ENCODE data around the gene SIKE1.
"Not testable (repeated sequence)": the region's sequence is repeated elsewhere in the genome, so short reads cannot be mapped to it uniquely, and the experiment has no call there.

Gene SIKE1

DNA sequence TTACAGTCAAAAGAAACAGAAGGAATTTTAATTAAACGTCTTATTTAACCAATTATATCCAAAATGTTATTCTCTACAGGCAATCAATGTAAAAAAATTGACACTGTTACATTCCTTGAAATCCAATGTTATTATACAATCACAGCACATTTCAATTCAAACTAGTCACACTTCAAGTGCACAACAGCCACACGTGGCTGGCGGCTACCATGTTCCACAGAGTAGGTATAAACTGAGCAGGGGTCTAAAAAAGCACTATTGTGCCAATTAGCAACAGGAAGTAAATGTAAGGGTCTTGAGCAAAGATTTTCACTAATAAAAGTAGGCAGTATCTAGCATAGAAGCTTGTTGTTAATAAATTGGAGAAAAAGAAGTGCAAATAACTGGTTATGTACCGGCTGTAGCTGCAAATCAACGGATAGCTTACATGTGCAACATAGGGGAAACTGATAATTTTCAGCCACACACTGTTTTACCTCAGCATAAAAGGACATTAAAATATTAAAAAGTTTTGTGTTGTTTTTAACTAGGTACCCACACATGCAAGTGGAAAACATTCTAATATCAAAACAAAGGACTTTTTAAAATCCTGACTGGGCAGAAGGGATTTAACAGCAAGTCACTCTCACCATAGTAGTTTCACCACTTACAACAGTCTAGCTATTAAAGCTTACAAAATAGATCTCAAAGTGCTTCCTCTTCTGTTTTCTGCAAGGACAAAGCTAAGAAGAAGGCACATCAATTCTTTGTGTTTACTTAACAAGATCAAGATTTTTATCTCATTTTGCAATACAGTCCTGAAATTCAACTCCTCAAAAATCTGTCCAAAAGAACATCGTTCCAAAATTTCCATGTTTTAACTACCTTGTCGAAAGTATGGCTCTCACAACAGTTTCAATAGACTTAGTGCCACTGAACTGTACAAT lies 25.2 kb downstream of the SIKE1 start:
- DNase-seq (ENCODE audit: low spot score): peak; percentile 35

DNA sequence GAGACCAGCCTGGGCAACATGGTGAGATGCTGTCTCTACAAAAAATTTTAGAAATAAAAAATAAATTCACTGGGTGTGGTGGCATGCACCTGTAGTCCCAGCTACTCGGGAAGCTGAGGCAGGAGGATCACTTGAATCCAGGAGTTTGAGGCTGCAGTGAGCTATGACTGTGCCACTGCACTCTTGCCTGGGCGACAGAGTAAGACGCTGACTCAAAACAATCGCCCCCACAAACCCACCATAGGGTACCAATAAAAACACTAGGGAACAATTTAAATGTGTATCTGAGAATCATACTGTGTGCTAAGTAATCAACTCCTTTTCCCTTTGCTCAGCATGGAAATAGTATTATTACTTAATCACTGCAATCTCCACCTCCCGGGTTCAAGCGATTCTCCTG lies 26.8 kb downstream of the SIKE1 start:
- not testable (repeated sequence) for DNase-seq (ENCODE audit: low spot score)

DNA sequence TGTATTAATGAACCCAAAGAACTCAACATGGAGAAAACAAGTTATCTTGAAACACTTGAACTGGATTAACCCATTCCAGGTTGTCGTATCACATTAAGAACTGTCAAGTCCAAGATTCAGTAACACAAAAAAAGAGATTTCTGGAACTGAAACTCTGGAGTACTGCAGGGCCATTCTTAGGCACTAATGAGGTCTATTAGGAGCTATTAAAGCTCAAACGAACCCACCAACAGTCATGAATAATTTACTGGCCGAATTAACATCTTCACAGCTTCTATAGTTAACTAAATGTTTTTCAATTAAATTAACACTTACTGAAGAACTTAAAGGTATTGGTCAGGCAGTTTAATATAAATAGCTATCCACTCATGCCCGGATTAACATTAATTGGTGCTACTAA lies 27.3 kb downstream of the SIKE1 start:
- DNase-seq (ENCODE audit: low spot score): no peak

DNA sequence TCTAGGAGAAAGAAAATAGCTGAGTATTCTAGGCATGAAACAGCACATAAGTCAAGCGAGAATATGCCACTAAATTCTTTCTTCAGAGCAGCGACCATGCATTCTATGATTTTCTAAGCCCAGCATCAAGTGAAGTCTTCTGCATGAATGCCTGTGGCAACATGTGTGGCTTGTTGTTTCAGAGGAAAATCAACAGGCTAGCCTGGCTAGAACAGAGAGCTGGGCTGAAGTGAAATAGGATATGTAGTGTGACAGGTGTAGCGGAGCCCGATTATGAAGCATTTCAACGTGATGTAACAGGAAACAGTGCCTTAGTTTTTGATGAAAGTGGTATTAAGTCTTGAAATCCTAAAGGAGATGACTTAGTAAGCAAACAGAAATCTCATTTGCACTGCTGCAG lies 29.7 kb downstream of the SIKE1 start:
- no peak for DNase-seq (ENCODE audit: low spot score)

DNA sequence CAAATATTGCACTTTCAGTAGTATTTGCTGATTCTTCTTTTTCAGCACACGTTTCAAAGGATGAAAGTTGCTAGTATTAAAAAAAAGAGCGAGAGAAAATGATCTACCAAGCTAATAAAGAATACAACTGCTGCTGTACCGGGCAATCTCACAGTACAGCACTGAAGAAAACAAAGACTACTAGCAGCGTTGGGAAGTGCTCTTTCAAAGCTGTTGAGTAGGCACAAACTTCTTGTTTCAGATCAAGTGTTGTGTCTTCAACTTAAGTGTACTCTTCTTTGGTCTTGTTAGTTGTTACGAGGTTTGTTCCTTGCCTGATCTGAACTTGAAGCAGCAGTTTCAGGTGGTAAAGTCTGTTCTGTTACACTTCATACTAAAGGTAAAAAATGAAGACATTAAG lies 30.6 kb downstream of the SIKE1 start:
- DNase-seq (ENCODE audit: low spot score): no peak

DNA sequence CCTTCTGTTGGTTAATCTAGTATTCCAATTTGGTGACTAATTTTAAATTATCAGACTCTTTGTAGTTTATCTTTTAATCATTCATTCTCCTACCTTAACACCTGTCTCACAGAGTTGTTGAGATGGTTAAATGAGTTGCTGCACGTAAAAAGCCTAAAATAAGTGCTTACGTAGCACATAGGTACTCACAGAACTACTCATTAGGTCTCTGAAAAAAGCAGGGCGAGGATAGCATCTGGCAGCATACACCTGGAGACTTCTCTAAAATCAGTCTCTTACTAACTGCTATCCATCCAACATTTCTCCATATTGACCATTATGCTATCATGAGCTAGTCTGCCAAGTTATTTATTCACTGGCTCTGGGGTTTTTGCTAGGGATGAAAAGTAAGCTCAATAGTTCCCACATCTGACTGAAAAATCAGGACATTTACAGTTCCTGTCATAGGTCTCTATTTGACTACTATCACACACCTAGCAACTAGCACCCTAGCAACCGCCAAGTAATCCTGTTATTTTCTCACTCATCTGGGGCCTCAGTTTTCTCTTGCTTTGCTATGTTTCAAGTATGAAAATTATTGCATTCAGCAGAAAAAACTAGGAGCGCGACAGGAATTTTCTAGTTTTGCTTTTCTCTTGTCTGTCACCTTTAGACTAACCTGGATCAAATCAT lies 33.9 kb downstream of the SIKE1 start:
- no peak for DNase-seq (ENCODE audit: low spot score)

DNA sequence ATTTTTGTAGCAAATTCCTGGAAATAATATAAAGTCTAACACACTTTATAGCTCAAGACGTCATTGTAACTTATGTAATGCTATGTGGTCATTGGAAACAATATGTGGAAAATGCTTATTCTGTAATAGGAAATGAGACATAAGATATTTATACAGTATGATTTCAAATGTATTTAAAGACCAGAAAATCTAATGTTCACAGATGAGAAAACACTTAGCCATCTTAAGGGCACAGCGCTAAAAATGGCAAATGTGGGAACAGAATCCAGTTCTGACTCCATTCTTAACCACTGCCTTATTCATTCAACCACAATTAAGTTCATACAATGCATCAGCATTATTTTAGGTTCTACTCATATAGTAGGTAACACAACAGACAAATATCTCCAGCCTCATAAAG lies 35.2 kb downstream of the SIKE1 start:
- no peak for DNase-seq (ENCODE audit: low spot score)

DNA sequence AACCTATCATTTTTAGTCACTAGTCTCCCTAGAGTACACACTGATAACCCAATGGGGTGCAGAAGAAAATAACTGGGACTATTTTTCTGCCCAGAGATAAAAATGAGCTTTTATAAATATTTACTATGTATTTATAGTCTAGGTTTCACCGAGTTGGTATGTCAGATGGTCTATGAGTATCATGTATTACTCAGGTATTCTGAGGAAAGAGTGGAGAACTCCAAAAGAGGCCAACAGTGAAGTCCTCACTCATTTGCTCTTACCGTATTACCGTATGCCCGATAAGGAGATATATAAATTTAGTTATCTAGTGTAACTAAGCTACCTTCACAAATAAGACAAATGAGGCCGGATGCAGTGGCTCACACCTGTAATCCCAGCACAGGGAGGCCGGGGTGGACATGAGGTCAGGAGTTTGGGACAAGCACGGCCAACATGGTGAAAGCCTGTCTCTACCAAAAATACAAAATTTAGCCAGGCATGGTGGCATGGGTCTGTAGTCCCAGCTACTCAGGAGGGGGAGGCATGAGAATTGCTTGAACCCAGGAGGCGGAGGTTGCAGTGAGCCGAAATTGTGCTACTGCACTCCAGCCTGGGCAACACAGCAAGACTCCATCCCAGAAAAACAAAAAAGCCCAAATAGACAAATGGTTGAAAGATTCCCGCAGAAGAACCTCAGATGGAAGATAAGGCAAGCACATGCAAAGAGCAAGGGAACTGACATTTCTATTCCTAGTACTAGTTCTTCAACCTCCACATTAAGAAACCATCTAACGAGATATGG lies 38.3 kb downstream of the SIKE1 start:
- DNase-seq (ENCODE audit: low spot score): no peak

DNA sequence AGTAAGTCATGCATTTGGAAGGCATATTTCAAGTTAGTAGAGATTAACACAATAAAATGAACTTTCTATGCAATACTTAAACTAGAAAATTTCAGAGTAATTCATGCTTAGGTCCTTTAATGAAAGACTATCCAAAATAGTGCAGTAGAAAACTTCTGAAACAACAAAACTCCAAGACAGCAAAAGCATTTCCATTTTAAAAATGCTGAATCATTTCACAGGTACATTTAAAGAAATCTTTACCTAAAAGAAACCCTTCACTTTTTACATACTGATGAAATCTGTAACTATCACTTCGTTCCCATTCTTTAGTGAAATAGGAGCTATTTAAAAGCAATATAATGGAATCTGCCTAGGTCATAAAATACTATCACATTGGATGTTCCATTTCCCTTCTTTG lies 40.2 kb downstream of the SIKE1 start:
- no peak for DNase-seq (ENCODE audit: low spot score)

DNA sequence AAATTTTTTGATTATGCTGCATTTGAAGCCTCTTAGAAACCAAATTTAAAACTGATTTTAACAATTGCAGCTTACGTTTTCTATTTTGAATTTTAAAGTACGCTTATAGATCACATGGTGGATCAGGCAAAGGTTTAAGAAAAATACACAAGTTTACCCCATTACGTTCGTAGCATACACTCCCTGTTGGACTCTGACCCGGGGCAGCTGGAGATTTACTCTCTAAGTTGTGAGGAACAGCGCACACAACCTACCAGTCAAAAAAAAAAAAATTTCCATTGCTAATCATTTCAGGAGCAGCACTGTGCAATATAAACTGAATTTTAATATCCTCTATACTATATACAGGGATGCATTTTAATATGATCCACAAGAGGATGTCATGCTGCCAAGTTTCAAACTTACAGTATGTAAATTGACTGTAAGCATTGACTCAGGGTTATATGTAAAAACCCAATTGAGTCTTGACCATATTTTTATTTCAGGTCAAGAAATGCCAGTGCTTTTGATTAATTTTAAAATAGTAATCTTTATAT lies 43.1 kb downstream of the SIKE1 start:
- DNase-seq (ENCODE audit: low spot score): no peak

DNA sequence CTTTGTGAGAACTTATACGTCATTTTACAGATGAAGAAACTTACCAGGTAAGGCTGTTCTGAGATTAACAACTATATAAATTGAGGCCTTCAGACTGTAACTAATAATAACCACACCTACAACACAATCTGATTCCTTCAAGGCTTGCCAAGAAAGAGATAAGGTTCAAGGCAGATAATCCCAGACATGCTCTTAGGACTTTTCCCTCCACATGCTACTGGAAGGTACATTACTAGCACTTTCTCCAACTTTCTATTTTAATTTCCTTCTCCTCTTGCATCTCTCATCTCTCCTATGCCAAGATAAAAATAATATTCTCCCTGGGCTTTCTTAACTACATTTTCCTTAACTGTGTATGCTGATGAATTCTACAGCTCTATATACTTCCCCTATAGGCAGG lies 45.0 kb downstream of the SIKE1 start:
- no peak for DNase-seq (ENCODE audit: low spot score)

DNA sequence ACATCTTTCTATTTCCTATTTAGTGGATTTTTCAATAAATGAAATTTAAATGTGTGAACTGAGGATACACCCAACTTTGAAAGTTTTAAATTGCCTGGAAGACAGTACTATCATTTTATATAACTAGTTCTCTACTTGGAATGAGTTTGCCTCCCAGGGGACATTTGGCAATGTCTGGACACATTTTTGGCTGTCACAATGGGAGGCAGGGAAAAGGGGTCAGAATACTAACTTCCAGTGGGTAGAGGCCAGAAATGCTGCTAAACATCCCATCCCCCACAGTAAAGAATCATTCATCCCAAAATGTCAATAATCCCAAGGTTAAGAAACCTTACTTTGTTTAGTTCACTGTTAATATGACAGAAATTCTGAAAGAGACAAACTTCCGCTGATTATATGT lies 50.7 kb downstream of the SIKE1 start:
- no peak for DNase-seq (ENCODE audit: low spot score)

DNA sequence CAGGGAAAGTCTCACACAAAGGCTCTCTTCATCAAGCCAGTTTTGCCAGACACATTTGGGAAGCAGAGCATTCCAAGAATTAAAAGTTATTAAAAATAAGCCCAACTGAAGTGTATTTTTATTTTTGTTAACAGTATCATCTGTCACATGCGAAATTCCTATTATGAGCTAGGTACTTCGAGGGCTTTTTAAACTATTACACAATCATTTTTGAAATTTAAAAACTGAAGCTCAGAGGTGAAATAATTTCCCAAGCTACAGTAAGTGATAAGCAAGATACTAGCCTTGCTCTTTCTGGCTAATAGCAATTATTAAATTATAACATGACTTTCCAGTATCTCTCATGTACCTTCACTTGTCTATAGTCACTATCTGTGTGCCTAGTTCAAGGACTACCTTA lies 51.9 kb downstream of the SIKE1 start:
- no peak for DNase-seq (ENCODE audit: low spot score)

DNA sequence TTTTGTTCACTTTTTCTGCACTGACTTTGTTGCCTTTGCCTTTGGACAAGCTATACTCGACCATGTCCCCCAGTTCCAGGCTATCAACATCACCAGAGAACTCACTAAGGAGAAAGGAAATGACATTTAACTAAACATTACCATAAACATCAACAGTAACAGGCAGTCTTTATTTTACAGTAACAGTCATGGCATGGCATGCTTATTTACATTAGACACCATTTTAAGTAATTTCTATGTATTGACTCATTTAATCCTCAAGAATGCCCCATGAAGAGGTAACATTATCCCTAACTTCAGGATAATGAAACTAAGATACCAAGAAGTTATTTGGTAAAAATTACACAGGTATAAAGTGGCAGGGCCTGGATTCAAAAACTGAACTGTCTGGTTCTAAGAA lies 55.3 kb downstream of the SIKE1 start:
- DNase-seq (ENCODE audit: low spot score): no peak

DNA sequence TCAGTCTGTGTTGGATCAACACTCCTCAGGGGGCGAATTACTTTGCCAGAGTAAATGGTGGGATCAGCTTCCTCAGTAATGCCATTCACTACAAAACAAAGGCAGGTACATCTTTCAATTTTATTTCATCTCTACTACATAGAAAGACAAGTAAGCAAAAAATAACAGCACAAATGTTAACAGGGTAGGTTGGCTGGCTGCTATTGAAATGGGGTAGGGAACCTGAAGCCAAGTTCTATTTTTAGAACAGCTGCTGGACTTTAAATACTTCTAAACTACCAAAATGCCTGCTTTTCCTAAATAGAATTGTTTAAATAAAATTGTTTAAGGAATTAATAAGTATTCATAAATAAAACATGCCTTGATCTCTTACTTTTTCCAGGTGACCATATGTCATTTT lies 56.6 kb downstream of the SIKE1 start:
- DNase-seq (ENCODE audit: low spot score): no peak

DNA sequence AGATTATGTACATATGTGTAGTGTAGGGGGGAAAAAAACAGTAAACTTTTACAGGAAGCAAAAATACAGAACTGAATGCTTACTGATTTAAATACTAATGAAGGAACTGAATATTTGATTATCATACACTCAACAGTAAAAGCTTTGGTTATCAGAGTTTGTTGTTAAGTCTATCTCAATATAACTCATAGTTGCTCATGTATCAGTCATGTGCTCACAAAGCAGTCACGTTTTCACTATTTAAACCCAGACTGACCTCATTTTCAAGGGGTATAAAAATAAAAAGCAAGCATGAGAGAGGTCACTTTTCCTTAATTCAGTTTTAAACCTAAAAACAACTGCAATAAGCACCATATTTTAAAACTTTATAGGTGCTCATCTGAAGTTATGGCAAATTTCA lies 57.0 kb downstream of the SIKE1 start:
- no peak for DNase-seq (ENCODE audit: low spot score)

DNA sequence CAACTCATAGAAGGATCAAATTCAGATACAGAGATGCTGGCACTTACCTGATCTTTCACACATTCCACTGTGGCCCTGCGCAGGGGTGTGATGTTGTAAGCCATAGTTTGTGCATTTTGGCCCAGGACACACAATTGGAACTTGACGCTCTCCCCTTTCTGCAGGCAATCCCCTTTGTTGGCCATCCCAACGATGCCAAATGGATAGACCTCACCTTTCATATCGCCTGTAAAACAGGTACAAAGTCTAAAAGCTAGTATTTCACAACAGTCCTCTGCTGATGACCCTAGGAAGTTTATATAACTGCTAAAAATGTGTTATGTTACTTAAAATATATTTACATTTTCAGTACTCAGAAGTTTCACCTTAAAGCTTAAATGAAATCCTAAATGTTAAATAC lies 60.0 kb downstream of the SIKE1 start:
- no peak for DNase-seq (ENCODE audit: low spot score)

Data from NAMALWA (cell line).